Nephron (organoid): ENCODE data around the gene KRTAP9-8.
A peak's percentile ranks its signal among the peaks of the same experiment; 100 is the strongest.
"Not testable (repeated sequence)": the region's sequence is repeated elsewhere in the genome, so short reads cannot be mapped to it uniquely, and the experiment has no call there.

Experiments
- H3K27ac Mint-ChIP-seq, 3 experiments: 2 replicates each; pipeline ENCODE4 v1.8.0; 2020; ENCODE audit warnings: mixed read lengths in 3 of 3, mild to moderate bottlenecking in 2 of 3, moderate library complexity in 1 of 3
- H3K27me3 Mint-ChIP-seq: 2 replicates; pipeline ENCODE4 v1.8.0; 2021; ENCODE audit warnings: low read depth, mild to moderate bottlenecking, moderate library complexity, mixed read lengths
- H3K36me3 Mint-ChIP-seq: 2 replicates; pipeline ENCODE4 v1.8.0; 2020; ENCODE audit warnings: low read depth, mixed read lengths
- H3K4me1 Mint-ChIP-seq: 2 replicates; pipeline ENCODE4 v1.8.0; 2020; ENCODE audit warnings: mixed read lengths
- H3K4me3 Mint-ChIP-seq, 3 experiments: 2 replicates each; pipeline ENCODE4 v1.8.0; 2020; ENCODE audit warnings: mild to moderate bottlenecking in 3 of 3, mixed read lengths in 3 of 3, moderate library complexity in 2 of 3
- H3K9me3 Mint-ChIP-seq: 2 replicates; pipeline ENCODE4 v1.8.0; 2020; ENCODE audit warnings: mixed read lengths
- TF ChIP-seq, protein P1 (sequence below), 3 experiments: fragments of 200-600 bp; sonication (generic); IDR thresholded peaks; one replicate each; pipeline ENCODE4 v1.5.0; 2021; ENCODE audit warnings: antibody characterized with exemption in 3 of 3; ENCODE audit not compliant: unreplicated experiment in 3 of 3

KRTAP9-8 gene

GRCh38 chr17:41212524-41213169 lies 25.2 kb upstream of the KRTAP9-8 start:
- Mint-ChIP-seq H3K4me3 (no peak overlapping the region), H3K9me3 (peaks cover 10% of the 10 kb centered on the region), H3K27me3 (peaks cover 20% of the 10 kb centered on the region), H3K4me1 (peaks cover 6% of the 10 kb centered on the region), H3K27ac (peak overlapping the region in 1 of 3 experiments; percentile 63), H3K36me3 (no peaks in the 10 kb centered on the region)
- TF ChIP-seq, protein P1, sequence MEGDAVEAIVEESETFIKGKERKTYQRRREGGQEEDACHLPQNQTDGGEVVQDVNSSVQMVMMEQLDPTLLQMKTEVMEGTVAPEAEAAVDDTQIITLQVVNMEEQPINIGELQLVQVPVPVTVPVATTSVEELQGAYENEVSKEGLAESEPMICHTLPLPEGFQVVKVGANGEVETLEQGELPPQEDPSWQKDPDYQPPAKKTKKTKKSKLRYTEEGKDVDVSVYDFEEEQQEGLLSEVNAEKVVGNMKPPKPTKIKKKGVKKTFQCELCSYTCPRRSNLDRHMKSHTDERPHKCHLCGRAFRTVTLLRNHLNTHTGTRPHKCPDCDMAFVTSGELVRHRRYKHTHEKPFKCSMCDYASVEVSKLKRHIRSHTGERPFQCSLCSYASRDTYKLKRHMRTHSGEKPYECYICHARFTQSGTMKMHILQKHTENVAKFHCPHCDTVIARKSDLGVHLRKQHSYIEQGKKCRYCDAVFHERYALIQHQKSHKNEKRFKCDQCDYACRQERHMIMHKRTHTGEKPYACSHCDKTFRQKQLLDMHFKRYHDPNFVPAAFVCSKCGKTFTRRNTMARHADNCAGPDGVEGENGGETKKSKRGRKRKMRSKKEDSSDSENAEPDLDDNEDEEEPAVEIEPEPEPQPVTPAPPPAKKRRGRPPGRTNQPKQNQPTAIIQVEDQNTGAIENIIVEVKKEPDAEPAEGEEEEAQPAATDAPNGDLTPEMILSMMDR (IDR thresholded peaks at IDR 0.05; ENCODE audit: unreplicated experiment in 3 of 3), result no peak

DNA sequence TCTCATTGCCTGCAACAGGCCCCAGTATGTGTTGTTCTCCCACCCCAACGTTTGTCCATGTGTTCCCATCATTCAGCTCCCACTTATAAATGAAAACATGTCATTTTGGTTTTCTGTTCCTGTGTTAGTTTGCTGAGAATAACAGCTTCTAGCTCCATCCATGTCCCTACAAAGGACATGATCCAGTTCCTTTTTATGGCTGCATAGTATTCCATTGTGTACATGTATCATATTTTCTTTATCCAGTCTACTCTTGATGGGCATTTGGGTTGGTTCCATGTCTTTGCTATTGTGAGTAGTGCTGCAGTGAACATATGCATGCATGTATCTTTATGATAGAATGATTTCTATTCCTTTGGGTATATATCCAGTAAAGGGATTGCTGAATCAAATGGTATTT lies 22.1 kb upstream of the KRTAP9-8 start:
- Mint-ChIP-seq H3K27ac (no peak overlapping the region), H3K27me3 (peaks cover 25% of the 10 kb centered on the region), H3K4me1 (peaks cover 6% of the 10 kb centered on the region), H3K36me3 (no peaks in the 10 kb centered on the region), H3K9me3 (peaks cover 3% of the 10 kb centered on the region), H3K4me3 (no peak overlapping the region)
- TF ChIP-seq, protein P1 (IDR thresholded peaks at IDR 0.05; ENCODE audit: unreplicated experiment in 3 of 3), result no peak

- no peak overlapping the region for H3K4me3 Mint-ChIP-seq
- peaks cover 17% of the 10 kb centered on the region for H3K27me3 Mint-ChIP-seq
- H3K9me3 Mint-ChIP-seq, result peaks cover 3% of the 10 kb centered on the region
- no peaks in the 10 kb centered on the region for H3K4me1 Mint-ChIP-seq
- no peak overlapping the region for H3K27ac Mint-ChIP-seq
- TF ChIP-seq, protein P1 (IDR thresholded peaks at IDR 0.05; ENCODE audit: unreplicated experiment in 3 of 3), result no peak
- no peaks in the 10 kb centered on the region for H3K36me3 Mint-ChIP-seq
Observed at GRCh38 chr17:41223821-41224220, 14.0 kb upstream of the KRTAP9-8 start.

- Mint-ChIP-seq H3K4me3 (no peak overlapping the region), H3K4me1 (no peaks in the 10 kb centered on the region), H3K9me3 (no peaks in the 10 kb centered on the region), H3K27ac (no peak overlapping the region), H3K36me3 (no peaks in the 10 kb centered on the region), H3K27me3 (peaks cover 20% of the 10 kb centered on the region)
- TF ChIP-seq, protein P1 (IDR thresholded peaks at IDR 0.05; ENCODE audit: unreplicated experiment in 3 of 3), result no peak
Observed at GRCh38 chr17:41226051-41226450, 11.7 kb upstream of the KRTAP9-8 start.

GRCh38 chr17:41226598-41227095 lies 11.2 kb upstream of the KRTAP9-8 start, which contains the start of gene KRTAP9-2:
KRTAP9-2 (plus strand) TSS chr17:41226648; CDS start chr17:41226655, 7 bp downstream.
- H3K36me3 Mint-ChIP-seq, H3K4me1 Mint-ChIP-seq, H3K4me3 Mint-ChIP-seq, H3K27ac Mint-ChIP-seq, H3K9me3 Mint-ChIP-seq: not testable (repeated sequence)
- peaks cover 21% of the 10 kb centered on the region for H3K27me3 Mint-ChIP-seq

DNA sequence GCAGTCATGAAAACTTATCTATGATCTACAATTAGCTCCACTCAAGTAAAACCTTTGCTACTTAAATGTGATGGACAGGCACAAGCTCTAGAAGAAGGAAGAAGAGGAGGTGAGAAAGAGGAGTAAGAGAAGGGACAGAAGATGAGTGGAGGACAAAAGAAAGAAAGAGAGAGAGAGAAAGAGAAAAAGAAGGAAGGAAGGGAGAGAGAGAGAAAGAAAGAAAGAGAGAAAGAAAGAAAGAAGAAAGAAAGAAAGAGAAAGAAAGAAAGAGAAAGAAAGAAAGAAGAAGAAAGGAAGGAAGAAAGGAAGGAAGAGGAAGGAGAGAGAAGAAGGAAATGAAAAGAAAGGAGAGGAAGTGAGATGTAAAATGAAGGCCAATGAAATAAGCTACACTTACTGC lies 7.7 kb upstream of the KRTAP9-8 start:
- TF ChIP-seq, protein P1 (IDR thresholded peaks at IDR 0.05; ENCODE audit: unreplicated experiment in 3 of 3), result no peak
- Mint-ChIP-seq H3K9me3 (no peaks in the 10 kb centered on the region), H3K27me3 (peaks cover 38% of the 10 kb centered on the region), H3K36me3 (no peaks in the 10 kb centered on the region), H3K4me1 (no peaks in the 10 kb centered on the region), H3K4me3 (no peak overlapping the region), H3K27ac (no peak overlapping the region)
